Left ventricle myocardium superior (tissue), 1 donor: Measurements from ENCODE around the gene FOLR3. TPM values are rescaled to one million over a fixed set of nuclear protein-coding genes. Genes with fewer than 3 reads are reported as not detected.

Source experiments
- total RNA-seq: library from RNA; stranded (reverse); fragmentation: NEBNext Ultra II Directional; extraction: Animal tissue kit (Norgen Biotek cat#: 25700); gene quantifications from one replicate; pipeline ENCODE4 v1.2.1, GENCODE V29; 2021
- donor health status: DM: no; HTN: yes; CAD: no; lungs with severe emphysema.

The FOLR3 gene
- total RNA-seq, 1 donor from 2014 or later: 1.2 TPM

Other genes starting within 250 kb of the FOLR3 start
- gene XNDC1N, start 207.1 kb upstream of the FOLR3 start, total RNA-seq: 4.0 TPM
- 21.1 TPM for gene RNF121, start 206.7 kb upstream of the FOLR3 start, total RNA-seq
- gene IL18BP, start 136.8 kb upstream of the FOLR3 start, total RNA-seq: 3.7 TPM
- 85.7 TPM for gene NUMA1, start 55.2 kb upstream of the FOLR3 start, total RNA-seq
- 5.4 TPM for gene LRRC51, start 54.9 kb upstream of the FOLR3 start, total RNA-seq
- 75.6 TPM for gene LAMTOR1, start 32.4 kb upstream of the FOLR3 start, total RNA-seq
- gene TOMT, start 29.8 kb upstream of the FOLR3 start, total RNA-seq: not detected
- gene ANAPC15, start 23.0 kb upstream of the FOLR3 start, total RNA-seq: 51.7 TPM
- 0.50 TPM for gene FOLR1, start 56.4 kb downstream of the FOLR3 start, total RNA-seq
- gene FOLR2, start 81.1 kb downstream of the FOLR3 start, total RNA-seq: 21.9 TPM
- gene INPPL1, start 89.0 kb downstream of the FOLR3 start, total RNA-seq: 136 TPM
- gene PHOX2A, start 108.5 kb downstream of the FOLR3 start, total RNA-seq: not detected